ENCODE results near the gene TNFSF8. TPM values are rescaled to one million over a fixed set of nuclear protein-coding genes. Genes with fewer than 3 reads are reported as not detected.

Gene TNFSF8
- polyA plus RNA-seq, 1 donor from 2014 or later = not detected

- Histone ChIP-seq H4K20me1 (ENCODE audit: insufficient read depth) (no peaks in the 10 kb centered on the region), H2AFZ (ENCODE audit: low read depth, low read length) (no peak overlapping the region), H3K36me3 (ENCODE audit: insufficient read depth, low read length) (no peaks in the 10 kb centered on the region), H3K4me3 (ENCODE audit: low read length) (no peak overlapping the region), H3F3A (ENCODE audit: insufficient read depth, low read length, poor library complexity, severe bottlenecking) (peaks cover 2% of the 10 kb centered on the region), H3K9me2 (ENCODE audit: insufficient read depth, low read length) (no peaks in the 10 kb centered on the region), H3K27me3 (ENCODE audit: insufficient read depth, low read depth, low read length) (no peaks in the 10 kb centered on the region), H3K9ac (ENCODE audit: low read length) (no peak overlapping the region), H3K27ac (ENCODE audit: low read length) (no peak overlapping the region), H3K79me2 (replicated peaks; ENCODE audit: insufficient read depth, low read length) (no peaks in the 10 kb centered on the region), H3K4me2 (ENCODE audit: low read length) (no peak overlapping the region), H3K9me3 (ENCODE audit: low read length) (no peaks in the 10 kb centered on the region)
- TF ChIP-seq RAD21 (conservative IDR thresholded peaks at IDR 0.05) (no peak), SMC3 (conservative IDR thresholded peaks at IDR 0.05; ENCODE audit: poor library complexity) (no peak), EP300 (conservative IDR thresholded peaks at IDR 0.05; ENCODE audit: poor library complexity, severe bottlenecking) (no peak)
Measured at GRCh38 chr9:114900942-114901802, 29.2 kb downstream of the TNFSF8 start.

DNA sequence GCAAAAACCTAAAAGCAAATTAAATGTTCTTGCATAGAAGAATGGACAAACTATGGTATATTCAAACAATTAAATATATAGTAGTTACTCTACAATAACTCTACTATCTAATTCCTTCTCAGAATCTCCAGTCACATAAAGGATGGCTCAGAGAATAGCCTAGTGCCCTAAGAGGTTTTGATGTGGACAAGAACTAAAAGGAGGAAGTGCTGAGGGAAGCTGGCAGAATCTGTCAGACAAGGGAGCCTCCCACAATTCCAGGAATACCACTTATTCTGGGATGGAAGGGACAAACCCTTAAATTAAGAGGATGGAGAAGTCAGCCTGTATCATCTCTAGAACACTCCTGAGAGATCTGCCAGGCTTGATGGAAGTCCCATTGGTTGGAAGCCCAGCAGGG lies 30.4 kb downstream of the TNFSF8 start:
- Histone ChIP-seq H3K36me3 (ENCODE audit: insufficient read depth, low read length) (no peaks in the 10 kb centered on the region), H3F3A (ENCODE audit: insufficient read depth, low read length, poor library complexity, severe bottlenecking) (peaks cover 2% of the 10 kb centered on the region), H2AFZ (ENCODE audit: low read depth, low read length) (no peak overlapping the region), H3K9me2 (ENCODE audit: insufficient read depth, low read length) (no peaks in the 10 kb centered on the region), H3K9me3 (ENCODE audit: low read length) (no peaks in the 10 kb centered on the region), H3K27me3 (ENCODE audit: insufficient read depth, low read depth, low read length) (no peaks in the 10 kb centered on the region), H3K4me3 (ENCODE audit: low read length) (no peak overlapping the region), H3K4me2 (ENCODE audit: low read length) (no peak overlapping the region), H4K20me1 (ENCODE audit: insufficient read depth) (no peaks in the 10 kb centered on the region), H3K9ac (ENCODE audit: low read length) (no peak overlapping the region), H3K27ac (ENCODE audit: low read length) (no peak overlapping the region), H3K79me2 (replicated peaks; ENCODE audit: insufficient read depth, low read length) (no peaks in the 10 kb centered on the region)
- TF ChIP-seq, protein P1, sequence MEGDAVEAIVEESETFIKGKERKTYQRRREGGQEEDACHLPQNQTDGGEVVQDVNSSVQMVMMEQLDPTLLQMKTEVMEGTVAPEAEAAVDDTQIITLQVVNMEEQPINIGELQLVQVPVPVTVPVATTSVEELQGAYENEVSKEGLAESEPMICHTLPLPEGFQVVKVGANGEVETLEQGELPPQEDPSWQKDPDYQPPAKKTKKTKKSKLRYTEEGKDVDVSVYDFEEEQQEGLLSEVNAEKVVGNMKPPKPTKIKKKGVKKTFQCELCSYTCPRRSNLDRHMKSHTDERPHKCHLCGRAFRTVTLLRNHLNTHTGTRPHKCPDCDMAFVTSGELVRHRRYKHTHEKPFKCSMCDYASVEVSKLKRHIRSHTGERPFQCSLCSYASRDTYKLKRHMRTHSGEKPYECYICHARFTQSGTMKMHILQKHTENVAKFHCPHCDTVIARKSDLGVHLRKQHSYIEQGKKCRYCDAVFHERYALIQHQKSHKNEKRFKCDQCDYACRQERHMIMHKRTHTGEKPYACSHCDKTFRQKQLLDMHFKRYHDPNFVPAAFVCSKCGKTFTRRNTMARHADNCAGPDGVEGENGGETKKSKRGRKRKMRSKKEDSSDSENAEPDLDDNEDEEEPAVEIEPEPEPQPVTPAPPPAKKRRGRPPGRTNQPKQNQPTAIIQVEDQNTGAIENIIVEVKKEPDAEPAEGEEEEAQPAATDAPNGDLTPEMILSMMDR (IDR thresholded peaks at IDR 0.05; ENCODE audit: poor library complexity, severe bottlenecking) = no peak
- TF ChIP-seq EP300 (conservative IDR thresholded peaks at IDR 0.05; ENCODE audit: poor library complexity, severe bottlenecking) = no peak
- TF ChIP-seq RAD21 (conservative IDR thresholded peaks at IDR 0.05) = no peak

DNA sequence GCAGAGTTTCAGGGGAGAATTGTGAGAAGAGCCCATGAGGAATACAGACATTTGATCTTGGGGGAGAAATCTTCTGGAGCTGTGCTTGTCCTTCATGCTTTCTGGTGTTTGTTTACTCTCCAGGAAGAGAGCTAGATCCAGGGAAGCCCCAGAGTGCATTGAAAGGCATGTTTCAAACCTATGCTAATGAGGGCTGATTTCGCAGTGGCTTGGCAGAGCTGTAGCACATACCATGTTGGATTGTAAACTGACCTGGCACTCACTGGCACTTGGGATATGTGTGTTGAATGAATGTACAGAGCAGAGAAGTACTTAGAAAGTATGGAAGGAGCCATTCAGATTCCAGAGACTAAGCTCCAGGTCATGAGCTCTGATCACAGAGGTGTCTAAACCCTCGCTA lies 30.9 kb downstream of the TNFSF8 start:
- no peaks in the 10 kb centered on the region for H3K27me3 ChIP-seq (ENCODE audit: insufficient read depth, low read depth, low read length)
- H2AFZ ChIP-seq (ENCODE audit: low read depth, low read length) = no peak overlapping the region
- H3K4me3 ChIP-seq (ENCODE audit: low read length) = no peak overlapping the region
- no peaks in the 10 kb centered on the region for H3K79me2 ChIP-seq (replicated peaks; ENCODE audit: insufficient read depth, low read length)
- no peaks in the 10 kb centered on the region for H3K36me3 ChIP-seq (ENCODE audit: insufficient read depth, low read length)
- H3K9me3 ChIP-seq (ENCODE audit: low read length) = no peaks in the 10 kb centered on the region
- H3F3A ChIP-seq (ENCODE audit: insufficient read depth, low read length, poor library complexity, severe bottlenecking) = no peaks in the 10 kb centered on the region
- H3K9ac ChIP-seq (ENCODE audit: low read length) = no peak overlapping the region
- no peak for TF ChIP-seq EZH2 (IDR thresholded peaks at IDR 0.05; ENCODE audit: borderline replicate concordance, insufficient read depth, low read length, poor library complexity, severe bottlenecking)
- no peak for TF ChIP-seq EP300 (conservative IDR thresholded peaks at IDR 0.05; ENCODE audit: poor library complexity, severe bottlenecking)
- no peak for TF ChIP-seq TAF1 (IDR thresholded peaks at IDR 0.05; ENCODE audit: low read depth)
- TF ChIP-seq, protein P2, sequence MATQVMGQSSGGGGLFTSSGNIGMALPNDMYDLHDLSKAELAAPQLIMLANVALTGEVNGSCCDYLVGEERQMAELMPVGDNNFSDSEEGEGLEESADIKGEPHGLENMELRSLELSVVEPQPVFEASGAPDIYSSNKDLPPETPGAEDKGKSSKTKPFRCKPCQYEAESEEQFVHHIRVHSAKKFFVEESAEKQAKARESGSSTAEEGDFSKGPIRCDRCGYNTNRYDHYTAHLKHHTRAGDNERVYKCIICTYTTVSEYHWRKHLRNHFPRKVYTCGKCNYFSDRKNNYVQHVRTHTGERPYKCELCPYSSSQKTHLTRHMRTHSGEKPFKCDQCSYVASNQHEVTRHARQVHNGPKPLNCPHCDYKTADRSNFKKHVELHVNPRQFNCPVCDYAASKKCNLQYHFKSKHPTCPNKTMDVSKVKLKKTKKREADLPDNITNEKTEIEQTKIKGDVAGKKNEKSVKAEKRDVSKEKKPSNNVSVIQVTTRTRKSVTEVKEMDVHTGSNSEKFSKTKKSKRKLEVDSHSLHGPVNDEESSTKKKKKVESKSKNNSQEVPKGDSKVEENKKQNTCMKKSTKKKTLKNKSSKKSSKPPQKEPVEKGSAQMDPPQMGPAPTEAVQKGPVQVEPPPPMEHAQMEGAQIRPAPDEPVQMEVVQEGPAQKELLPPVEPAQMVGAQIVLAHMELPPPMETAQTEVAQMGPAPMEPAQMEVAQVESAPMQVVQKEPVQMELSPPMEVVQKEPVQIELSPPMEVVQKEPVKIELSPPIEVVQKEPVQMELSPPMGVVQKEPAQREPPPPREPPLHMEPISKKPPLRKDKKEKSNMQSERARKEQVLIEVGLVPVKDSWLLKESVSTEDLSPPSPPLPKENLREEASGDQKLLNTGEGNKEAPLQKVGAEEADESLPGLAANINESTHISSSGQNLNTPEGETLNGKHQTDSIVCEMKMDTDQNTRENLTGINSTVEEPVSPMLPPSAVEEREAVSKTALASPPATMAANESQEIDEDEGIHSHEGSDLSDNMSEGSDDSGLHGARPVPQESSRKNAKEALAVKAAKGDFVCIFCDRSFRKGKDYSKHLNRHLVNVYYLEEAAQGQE (IDR thresholded peaks at IDR 0.05; ENCODE audit: borderline replicate concordance) = no peak
- TF ChIP-seq SMC3 (conservative IDR thresholded peaks at IDR 0.05; ENCODE audit: poor library complexity) = no peak
- TF ChIP-seq, protein P1 (IDR thresholded peaks at IDR 0.05; ENCODE audit: poor library complexity, severe bottlenecking) = no peak
- no peak for TF ChIP-seq RAD21 (conservative IDR thresholded peaks at IDR 0.05)
- no peak for TF ChIP-seq POLR2AphosphoS5 (IDR thresholded peaks at IDR 0.05)
- no peak for TF ChIP-seq MXI1 (conservative IDR thresholded peaks at IDR 0.05; ENCODE audit: poor library complexity, severe bottlenecking)
- no peaks in the 10 kb centered on the region for H4K20me1 ChIP-seq (ENCODE audit: insufficient read depth)
- H3K4me2 ChIP-seq (ENCODE audit: low read length) = no peak overlapping the region
- no peaks in the 10 kb centered on the region for H3K9me2 ChIP-seq (ENCODE audit: insufficient read depth, low read length)
- no peak overlapping the region for H3K27ac ChIP-seq (ENCODE audit: low read length)

Data from neural cell (in vitro differentiated cells).